ENCODE measurements around the gene ABHD8.
"Not testable (repeated sequence)": the region's sequence is repeated elsewhere in the genome, so short reads cannot be mapped to it uniquely, and the experiment has no call there.

The ABHD8 gene

GRCh38 chr19:17296273-17296672 lies 7.0 kb downstream of the ABHD8 start:
- H3K27me3 ChIP-seq, result no peaks in the 10 kb centered on the region
- DNase-seq, result no peak
- H3K4me3 ChIP-seq (ENCODE audit: low read depth, low read length), result no peak overlapping the region
- peaks cover 3% of the 10 kb centered on the region; the same call in 1 of the 2 replicates for H3K36me3 ChIP-seq
- 0 out of 2 replicates have a peak, but pooled peaks have one; percentile 3 for TF ChIP-seq CTCF (IDR thresholded peaks at IDR 0.05; ENCODE audit: low read depth, low read length)
- H3K9me3 ChIP-seq, result no peaks in the 10 kb centered on the region
- H3K4me1 ChIP-seq, result peaks cover 7% of the 10 kb centered on the region

DNA sequence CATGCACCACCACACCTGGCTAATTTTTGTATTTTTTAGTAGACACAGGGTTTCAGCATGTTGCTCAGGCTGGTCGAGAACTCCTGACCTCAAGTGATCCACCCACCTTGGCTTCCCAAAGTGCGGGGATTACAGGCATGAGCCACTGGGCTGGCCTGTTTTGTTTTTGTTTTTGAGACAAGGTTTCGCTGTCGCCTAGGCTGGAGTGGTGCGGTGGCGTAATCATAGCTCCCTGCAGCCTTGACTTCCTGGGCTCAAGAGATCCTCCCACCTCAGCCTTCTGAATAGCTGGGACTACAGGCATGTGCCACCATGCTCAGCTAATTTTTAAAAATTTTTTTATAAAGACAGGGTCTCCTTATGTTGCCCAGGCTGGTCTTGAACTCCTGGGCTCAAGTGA lies 7.7 kb downstream of the ABHD8 start:
- H3K9me3 ChIP-seq; DNase-seq; H3K27me3 ChIP-seq; H3K36me3 ChIP-seq; H3K4me1 ChIP-seq; H3K4me3 ChIP-seq (ENCODE audit: low read depth, low read length): not testable (repeated sequence)

DNA sequence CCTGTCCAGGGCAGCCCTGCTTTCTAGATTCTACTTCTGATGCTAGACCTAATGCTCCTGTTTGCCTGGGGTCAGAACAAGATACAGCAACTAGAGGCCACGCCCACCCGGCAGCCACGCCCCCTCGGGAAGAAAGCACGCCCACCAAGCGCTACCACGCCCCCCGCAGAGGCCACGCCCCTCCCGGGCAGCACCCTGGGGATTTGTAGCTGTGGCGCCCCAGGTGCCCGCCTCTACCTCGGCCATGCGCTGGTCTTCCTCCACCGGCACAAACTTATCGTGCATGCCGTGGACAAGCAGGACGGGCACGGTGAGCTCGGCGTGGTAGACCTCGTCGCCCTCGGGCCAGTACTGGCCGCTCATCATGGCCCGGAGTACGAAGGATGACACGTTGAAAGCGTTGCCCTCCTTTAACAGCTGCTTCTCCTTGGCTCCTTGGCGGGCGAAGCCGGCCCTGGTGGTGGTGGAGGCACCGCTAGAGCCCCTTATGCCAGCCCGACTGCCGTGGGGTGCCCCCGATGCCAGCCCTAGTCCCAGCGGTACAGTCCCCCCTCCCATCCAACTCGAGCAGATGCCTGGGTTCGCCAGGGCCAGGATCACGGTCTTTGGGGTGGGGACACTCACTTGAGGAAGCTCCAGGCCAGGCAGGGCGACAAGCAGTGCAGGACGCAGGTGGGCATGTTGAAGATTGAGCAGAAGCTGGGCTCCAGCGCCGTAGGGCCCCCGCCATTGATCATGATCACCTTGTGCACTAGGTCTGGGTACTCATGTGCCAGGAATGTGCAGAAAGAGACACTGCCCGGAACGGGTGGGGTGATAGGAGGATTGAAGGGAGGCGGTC lies 9.0 kb downstream of the ABHD8 start:
- Histone ChIP-seq H3K4me3 (ENCODE audit: low read depth, low read length) (no peak overlapping the region), H3K36me3 (peaks cover 3% of the 10 kb centered on the region; the same call in 1 of the 2 replicates), H3K4me1 (peaks cover 7% of the 10 kb centered on the region), H3K27me3 (no peaks in the 10 kb centered on the region), H3K9me3 (no peaks in the 10 kb centered on the region)
- peak; percentile 87 for DNase-seq
- TF ChIP-seq CTCF (IDR thresholded peaks at IDR 0.05; ENCODE audit: low read depth, low read length), result no peak

- Histone ChIP-seq H3K4me1 (peaks cover 7% of the 10 kb centered on the region), H3K9me3 (no peaks in the 10 kb centered on the region), H3K36me3 (peaks cover 3% of the 10 kb centered on the region; the same call in 1 of the 2 replicates), H3K27me3 (no peaks in the 10 kb centered on the region), H3K4me3 (ENCODE audit: low read depth, low read length) (no peak overlapping the region)
- no peak for TF ChIP-seq CTCF (IDR thresholded peaks at IDR 0.05; ENCODE audit: low read depth, low read length)
- DNase-seq, result no peak
Measured at GRCh38 chr19:17293605-17294004, 9.6 kb downstream of the ABHD8 start.

GRCh38 chr19:17292301-17293074 lies 10.7 kb downstream of the ABHD8 start:
- H3K27me3 ChIP-seq, result no peaks in the 10 kb centered on the region
- peak overlapping the region; percentile 63 for H3K4me3 ChIP-seq (ENCODE audit: low read depth, low read length)
- TF ChIP-seq CTCF (IDR thresholded peaks at IDR 0.05; ENCODE audit: low read depth, low read length), result peak; percentile 87
- peaks cover 3% of the 10 kb centered on the region; the same call in 1 of the 2 replicates for H3K36me3 ChIP-seq
- peaks cover 7% of the 10 kb centered on the region for H3K4me1 ChIP-seq
- peak; percentile 88 for DNase-seq
- H3K9me3 ChIP-seq, result no peaks in the 10 kb centered on the region

DNA sequence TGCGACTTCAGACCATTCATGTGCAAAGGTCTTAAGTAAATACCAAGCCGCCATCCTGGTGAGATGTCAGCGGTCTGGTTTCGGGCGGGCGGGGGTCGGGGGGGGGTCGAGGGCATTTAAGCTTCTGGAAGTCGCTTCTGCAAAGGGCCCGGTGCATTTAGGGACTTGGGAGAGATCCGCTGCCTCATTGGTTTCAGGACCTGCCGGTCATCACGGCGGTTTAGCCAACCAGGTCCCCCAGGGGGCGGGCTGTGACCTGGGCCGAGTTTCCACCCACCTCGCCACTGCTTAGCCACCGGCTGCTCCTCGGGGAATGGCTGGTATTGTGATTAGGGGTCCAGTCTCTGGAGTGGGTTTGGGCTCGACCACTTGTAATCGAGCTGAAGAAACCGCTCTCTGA lies 13.7 kb downstream of the ABHD8 start:
- DNase-seq, result peak; percentile 86
- H3K4me1 ChIP-seq, result peaks cover 7% of the 10 kb centered on the region
- TF ChIP-seq CTCF (IDR thresholded peaks at IDR 0.05; ENCODE audit: low read depth, low read length), result no peak

More for the DNA sequence above, 13.7 kb downstream of the ABHD8 start:
- Histone ChIP-seq H3K9me3 (no peaks in the 10 kb centered on the region), H3K4me3 (ENCODE audit: low read depth, low read length) (no peak overlapping the region), H3K36me3 (0 out of 2 replicates have a peak, but pooled peaks cover 3% of the 10 kb centered on the region), H3K27me3 (no peaks in the 10 kb centered on the region)
